GM21786 (cell line): ENCODE measurements around the gene TRAF1.
A peak's percentile ranks its signal among the peaks of the same experiment; 100 is the strongest.

Experiments used
- ATAC-seq: cut with Tn5 transposase; IDR thresholded peaks from one replicate; pipeline ENCODE4 v1.9.1; 2021; ENCODE audit not compliant: unreplicated experiment

Gene TRAF1

DNA sequence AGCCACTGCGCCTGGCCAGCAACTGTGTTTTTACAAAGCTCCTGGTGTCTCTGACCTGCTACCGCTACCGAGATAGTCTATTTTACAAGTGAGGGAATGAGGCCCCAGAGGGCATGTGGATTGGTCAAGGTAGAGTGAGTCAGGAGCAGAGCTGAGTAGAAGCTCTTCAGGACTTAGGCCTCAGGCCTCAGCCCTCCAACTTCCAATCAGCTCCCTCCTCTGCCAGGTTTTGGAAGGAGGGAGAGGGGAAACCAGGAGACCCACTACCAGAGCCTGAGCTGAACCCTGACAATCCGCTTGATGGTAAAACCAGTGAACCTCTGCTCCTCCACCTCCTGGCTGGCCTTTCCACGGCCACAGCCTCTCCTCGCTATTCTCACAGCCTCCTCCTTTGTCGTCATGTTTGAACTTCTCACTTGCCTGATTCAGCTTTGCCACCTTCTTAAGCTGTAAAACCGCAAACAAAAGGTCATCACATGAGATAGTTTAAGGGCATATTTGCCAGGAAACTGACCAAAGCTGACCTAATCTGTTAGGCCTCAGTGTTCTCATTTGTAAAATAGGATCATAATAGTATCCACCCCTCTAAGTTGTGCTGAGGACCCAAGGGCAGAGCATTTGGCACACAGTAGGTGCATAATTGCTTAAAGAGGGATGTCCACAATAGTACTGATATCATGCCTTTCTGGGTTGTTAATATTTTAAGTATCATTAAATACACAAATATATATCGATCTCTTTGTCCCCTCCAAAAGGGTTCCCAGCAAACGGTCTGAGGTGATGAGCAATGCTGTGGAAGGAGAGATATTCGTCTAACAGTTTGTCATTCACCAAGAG, 1.7 kb downstream of the TRAF1 start:
- no peak for ATAC-seq

DNA sequence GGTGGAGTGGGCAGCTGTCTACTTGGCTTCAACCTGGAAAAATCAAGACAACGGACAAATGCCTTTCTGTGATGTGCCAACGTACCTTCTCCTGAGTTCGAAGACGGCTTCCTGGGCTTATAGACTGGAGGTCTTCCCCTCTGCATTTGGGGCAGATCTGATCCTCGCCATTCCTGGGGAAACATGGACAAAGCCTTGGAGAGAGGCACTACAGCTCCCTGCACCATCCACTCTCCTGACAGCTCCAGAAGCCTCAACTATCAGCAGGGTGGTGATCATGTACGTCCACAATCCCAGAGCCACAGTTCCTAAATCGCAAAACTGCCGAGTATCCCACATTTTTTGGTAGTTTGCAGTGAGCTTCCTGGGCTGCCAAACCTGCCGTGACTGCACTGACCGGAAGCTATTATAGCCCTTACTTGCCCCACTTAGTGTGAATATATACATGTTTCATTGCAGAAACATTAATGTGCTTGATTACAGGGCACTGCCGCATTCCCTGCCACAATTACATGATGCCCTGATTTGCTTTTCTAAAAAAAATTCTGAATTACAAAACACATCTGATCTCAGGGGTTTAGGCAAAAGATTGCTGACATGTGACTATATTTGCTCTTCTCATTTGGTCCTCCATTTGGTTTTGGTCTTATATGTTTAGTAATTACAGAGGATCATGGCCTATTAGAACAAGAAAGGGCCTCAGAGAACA, 2.8 kb downstream of the TRAF1 start:
- no peak for ATAC-seq

DNA sequence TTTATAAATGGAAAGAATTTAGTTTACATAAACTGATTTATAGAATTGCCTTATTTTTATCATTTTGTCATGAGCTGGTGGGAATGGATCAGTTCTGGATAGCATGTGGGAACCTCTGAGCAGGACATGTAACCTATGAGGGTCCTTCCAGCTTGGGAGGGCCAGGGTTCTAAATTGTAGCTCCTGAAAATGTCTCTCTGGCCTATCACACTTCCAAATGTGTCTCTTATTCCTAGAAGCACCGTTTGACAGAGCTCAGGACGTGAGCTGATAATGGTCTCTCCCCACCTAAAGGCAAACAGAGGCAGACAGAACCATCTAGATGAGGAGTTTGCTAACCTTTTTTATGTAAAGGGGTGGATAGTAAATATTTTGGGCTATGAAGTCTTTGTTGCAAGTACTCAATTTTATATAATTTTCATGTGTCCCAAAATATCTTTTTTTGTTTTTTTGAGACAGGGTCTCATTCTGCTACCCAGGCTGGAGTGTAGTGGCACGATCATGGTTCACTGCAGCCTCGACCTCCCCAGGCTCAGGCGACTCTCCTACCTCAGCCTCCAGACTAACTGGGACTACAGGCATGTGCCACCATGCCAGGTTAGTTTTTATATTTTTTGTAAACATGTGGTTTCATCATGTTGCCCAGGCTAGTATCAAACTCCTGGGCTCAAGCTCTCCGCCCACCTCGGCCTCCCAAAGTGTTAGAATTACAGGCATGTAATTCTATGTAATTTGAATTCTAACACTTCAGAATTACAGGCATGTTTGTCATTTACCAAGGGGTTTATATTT, 4.0 kb downstream of the TRAF1 start:
- ATAC-seq, result no peak

DNA sequence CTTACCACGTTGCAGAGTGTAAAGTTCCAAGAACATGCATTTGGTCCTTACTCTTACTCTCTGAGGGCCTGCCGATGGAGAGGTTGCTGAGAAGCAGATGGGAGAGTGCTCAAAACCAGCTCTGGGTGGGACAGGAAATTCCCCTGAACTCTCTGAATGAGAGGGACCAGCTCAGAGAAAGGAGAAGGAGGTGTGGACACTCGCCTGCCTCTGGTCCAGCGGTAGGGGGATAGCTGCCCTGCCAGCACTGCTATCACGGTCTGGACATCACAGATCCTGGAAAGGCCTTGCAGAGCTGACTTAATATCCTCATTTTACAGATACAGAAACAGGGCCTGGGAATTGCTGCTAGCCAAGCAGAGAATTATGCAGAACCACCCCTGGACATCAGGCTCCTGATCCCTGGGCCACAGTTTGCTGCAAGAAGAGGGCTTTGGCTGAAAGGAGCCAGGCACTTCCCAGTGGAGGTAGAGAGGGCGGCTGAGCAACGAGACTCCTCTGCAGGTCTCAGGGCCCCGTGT, 4.9 kb downstream of the TRAF1 start:
- ATAC-seq, result no peak

DNA sequence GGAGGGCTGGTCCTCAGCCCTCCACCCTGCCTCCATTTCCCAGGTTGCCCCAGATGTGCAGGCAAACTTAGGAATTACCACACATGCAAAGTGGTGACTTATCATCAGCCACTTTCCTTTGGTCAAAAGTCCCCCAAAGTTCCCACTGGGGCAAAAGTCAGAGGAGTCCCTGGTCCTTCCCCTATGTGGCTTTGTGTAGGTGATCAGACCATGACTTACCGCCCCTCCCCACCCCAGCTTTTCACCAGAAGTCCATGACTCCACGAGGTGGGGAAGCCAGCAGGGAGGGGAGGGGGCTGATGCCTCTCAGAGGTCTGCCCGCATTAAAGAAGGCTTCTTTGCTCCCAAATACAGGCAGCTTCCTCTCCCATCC, 5.8 kb downstream of the TRAF1 start:
- peak; percentile 35 for ATAC-seq

DNA sequence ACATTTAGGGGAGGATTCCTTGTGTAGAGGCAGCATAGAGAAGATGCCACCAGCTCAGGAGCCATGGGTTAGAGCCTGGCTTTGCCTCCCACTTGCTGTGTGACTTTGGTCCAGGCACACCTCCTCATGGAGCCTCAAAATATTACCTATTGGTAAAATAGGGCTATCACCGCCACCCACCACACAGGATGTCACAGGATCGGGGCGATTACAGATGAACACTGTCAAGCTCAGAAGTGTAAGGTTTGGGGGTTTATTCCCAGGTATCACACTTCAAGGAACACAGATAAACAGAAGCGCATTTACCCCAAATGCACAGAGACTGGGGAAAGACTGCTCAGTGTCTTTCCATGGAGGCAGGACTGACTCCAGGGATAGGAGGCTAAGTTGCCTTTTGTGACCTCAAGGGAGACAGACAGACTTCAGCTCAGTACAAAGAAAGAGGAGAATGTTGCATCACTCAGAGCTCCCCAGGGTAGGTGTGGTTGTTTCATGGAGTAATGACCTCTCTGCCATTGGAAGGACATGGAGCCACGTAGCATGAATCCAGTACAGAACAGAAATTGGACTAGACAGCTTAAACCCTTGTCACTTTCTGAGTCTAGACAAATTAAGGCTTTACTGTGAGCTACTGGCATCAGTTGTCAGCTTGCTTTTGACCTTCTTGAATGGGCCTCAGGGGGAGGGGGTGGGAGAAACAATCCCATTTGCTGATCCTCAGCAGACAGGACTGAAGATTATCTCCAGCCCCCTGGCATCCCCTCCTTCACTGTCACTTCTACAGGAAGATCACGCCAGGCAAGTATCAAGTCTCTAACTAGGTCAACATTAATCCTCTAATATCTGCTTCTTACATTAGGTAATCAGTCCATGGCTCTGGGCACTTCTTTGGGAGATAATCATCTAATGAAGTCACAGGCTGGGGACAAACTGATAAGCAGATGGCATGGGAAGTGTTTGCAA, 6.5 kb downstream of the TRAF1 start:
- ATAC-seq, result no peak

DNA sequence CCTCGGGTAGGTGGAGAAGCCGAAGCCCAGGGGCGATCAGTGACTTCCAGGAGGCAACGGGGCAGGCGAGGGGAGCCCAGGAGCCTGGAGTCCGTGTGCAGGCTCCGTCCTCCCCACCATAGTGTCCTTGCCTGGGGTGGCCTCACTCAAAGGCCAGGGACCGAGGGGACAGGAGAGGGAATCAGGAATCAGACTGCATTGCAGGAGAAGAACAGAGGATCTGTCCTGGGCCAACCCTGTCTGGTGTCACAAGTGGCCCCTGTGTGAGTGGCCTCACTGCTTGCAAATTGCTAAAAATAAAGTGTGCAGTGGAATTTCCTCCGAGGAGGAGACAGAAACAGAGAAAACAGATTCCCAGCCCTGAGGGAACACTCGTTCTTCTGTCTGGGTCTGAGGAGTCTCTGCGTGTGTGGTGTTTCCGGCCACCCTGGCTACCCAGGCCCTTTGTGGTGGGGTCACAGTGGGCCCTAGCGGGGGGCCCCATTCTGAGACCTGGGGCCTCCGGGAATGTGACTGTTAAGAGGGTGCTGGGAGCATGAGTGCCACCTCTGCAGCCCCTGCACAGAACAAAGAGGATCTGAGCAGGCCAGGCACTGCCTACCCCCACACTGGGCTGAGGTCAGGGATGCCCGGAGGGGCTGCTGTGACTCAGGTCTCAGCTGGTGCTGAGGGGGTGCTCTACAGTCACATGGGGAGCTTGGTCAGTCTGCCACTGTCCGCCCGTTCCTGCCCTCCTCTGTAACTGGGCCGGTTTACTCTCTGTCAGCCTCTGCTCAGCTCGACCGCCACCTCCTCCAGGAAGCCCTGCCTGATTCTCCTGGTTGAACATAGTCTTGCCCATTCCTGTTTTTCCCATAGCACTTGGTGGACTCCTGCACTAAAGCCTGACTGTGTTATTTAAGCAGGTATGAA, 7.4 kb downstream of the TRAF1 start:
- ATAC-seq, result no peak

DNA sequence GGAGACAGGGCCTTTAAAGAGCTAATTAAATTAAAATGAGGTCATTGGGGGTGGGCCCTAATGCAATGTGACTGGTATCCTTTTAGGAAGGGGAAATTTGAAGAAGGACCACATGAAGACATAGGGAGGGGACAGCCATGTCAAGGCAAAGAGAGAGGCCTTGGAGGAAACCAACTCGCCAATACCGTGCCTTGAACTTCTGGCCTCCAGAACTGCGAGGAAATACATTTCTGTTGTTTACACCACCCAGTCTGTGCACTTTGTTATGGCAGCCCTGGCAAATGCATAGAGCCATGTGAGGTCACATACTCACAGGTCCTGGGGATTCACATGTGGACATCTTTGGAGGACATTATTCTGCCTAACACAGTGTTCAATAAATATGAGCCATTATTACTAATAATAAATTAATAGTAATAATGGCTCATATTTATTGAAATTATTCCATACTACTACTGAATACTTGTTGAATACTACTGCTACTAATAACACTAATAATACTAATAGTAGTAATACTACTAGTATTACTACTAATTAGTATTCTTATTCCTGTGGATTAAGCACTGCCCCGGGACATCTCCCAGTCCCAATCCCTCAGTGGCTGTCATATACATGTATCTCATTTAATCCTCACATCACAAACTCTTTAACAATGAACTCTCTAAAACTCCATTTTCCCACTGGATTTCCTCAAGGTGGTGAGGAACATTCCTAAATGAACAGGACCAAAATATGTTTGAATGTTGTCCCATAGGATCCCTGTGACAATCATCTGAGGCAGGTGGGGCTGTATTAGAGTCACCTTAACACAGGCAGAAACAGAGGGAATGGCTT, 8.4 kb downstream of the TRAF1 start:
- ATAC-seq, result no peak

DNA sequence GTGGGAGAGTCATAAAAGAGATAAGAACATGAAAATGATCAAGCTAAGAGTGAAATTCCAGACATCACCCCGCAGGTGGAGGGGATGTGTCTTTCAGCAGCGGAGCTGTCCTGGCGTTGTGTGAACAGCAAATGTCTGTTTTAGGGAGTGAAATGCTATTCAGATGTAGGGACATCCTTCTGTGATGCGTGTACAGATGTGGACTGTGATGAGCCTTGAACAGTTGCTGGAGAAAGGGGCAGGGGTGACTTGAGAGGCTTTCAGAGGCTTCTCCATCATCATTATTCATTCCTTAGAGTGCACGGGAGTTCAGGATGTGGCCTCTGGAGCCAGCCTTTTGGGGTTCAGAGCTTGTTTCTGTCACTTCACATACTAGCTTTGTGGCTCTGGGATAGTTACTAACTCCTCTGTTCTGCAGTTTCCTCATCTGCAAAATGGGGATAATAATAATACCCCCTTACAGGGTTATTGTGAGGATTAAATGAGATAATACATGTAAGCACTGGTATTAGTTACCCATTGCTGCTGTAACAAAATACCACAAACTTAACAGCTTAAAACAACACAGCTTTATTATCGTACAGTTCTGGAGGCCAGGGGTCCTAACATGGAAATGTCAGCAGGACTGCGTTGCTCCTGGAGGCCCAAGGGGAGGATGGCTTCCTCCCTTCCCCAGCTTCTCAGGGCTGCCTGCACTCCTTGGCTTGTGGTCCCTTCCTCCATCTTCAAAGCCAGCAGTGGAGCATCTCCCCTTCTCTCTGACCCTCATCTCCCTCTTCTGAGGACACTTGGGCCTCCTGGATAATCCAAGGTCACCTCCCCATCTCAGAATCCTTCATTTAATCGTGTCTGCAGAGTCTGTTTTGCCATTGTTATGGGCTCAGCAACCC, 9.4 kb downstream of the TRAF1 start:
- ATAC-seq, result no peak

DNA sequence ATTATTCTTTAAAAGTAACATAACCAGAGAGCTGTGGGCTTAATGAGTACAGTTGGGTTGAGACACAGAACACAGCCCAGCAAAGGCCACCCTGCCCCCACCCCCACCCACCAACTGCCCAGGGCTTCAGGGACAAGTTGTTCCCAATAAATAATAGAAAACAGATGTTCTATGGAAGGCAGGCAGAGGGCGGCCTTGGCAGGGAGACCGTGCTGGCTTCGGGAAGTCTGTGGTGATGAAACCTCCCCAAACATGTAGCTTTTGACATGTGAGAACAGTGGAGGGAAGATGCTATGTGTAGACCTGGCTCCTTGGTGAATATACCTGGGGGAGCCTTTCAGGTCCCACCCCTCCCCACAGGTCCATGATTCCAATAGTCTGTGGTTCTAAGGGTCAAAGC, 10.0 kb downstream of the TRAF1 start:
- no peak for ATAC-seq

DNA sequence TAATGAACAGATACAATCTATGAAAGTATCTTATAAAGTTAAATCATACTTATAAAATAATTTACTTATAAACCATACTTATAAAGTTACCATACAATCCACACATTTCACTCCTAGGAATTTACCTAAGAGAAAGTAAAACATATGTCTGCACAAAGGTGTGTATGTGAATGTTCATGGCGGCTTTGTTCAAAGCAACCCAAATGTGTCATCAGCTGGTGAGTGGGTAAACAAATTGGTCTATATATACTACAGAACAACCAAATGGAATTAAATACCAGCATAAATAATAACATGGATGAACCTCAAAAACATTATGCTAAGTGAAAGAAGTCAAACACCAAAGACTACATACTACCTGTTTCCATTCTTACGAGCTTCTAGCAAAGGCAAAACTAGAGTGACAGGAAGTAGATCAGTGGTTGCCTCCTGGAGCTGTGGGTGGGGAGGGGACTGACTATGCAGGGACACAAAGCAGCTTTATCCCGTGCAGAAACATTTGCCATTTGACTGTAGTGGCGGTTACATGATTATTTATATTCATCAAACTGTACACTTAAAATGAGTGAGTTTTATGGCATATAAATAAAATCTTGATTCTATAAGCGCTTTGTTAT, 10.6 kb downstream of the TRAF1 start:
- ATAC-seq, result no peak

DNA sequence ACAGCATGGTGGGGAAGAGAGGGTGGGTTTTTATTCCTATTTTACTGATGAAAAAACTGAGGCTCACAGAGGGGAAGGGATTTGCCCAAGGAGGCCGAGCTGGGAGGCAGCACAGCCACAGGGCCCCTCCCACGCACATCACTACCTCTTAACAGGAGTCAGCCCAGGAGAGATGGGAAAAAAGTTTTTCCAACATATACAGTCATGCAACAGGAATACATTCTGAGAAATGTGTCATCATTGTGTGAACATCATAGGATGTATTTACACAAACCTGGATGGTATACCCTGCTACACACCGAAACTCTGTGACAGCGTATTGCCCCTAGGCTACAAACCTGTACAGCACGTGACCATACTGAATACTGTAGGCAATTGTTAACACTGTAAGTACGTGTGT, 11.6 kb downstream of the TRAF1 start:
- ATAC-seq, result no peak

DNA sequence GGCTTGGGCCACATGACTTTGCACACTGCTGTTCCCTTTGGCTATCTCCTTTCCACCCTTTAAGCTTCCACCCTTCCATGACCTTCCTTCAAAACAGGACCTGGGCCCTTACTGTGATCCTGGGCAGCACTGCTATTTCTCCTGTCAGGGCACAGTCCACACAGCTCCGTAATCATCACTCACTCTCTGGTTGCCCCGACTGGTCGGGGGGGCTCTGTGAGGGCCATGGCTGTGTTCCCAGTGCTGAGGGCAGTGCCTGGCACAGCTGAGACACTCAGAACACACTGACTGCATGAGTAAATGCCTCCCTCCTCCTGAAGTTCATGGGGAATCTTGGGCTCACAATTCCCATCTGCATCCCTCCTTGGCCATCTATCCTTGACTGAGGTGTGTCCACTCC, 12.2 kb downstream of the TRAF1 start:
- no peak for ATAC-seq

DNA sequence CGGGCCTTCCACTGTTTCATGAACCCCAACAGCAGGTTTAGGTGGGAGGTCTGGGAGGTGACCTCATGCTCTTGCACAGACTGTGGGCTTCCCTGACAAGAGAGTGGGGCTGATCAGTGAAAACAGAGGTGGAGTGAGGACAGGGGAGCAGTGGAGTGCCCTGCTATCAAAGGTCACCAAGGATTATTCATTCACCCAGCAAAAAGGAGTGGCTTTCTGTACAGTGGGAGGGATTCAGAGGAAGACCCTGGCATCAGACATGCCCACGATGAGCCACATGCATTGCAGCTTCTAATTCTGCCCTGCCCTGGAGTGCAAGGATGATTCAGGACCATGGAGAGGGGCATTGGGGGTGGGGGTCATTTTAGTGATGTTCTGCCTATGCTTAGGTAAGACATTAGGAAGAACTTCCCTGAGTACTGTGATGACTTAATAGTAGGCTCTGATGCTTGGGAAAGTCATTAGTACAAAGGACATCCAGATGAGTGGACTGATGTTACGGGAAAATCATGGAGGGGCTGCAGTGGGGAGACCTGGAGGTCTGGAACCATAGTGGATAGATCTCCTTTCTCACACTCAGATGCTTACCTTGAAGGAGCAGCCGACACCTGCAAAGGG, 12.8 kb downstream of the TRAF1 start:
- ATAC-seq, result no peak

DNA sequence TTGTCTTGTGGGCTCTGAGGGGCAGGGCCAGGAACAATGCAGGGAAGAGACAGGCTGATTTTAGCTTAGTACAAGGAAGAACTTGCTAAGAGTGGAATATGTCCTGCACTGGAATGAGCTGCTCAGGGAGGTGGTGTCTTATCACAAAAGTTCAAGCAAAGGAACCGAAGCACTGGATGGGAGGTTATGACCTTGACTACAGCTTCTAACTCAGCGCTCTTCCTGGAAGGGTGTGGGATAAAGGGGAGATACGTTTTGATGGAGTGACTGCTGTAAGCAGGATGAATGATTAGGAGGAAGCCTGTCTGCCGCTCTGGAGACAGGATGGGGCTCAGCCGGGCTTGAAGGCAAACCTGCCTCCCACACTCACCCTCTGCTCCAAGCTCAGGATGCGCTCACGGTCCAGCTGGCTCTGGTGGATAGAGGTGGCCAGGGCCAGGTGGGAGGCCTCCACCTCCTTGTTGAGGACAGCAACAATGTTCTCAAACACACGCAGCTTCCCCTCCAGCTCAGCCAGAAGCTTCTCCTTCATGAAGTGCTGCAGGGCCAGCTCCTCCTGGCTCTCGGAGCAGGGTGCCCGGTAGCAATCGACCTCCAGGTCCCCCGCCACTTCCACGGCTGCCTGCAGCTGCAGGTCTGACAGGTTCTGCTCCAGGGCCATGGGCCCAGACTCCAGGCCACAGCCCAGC, 13.5 kb downstream of the TRAF1 start:
- no peak for ATAC-seq

DNA sequence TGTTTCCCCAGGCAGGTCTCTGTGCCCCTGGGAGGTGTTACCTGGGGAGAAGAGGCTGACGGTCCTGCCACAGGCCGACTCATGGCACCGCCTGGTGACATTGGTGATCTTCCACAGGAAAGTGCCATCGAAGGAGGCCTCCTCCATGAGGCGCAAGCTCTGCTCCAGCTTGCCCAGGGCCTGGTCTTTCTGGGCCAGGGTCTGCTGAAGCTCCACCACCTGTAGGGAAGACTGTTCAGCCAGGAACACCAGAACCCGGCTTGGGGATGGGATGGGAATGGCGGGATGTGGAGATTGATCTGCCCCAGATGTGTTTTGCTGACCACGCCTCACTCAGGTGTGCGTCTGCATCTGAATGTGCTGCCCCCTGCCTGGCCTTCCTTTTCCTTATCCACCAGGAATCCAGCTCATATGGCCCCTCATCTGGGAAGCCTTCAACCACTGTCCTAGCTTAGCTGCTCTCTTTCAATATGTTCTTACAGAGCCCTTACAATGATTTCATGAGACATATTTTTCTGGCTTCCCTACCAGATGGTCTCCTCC, 15.2 kb downstream of the TRAF1 start:
- ATAC-seq, result no peak
